Ovary (tissue), 3 donors: ENCODE measurements around the gene SLC1A1.

Source experiments
- EP300 ChIP-seq: sonication (generic); formaldehyde crosslinking; IDR thresholded peaks from one replicate; pipeline ENCODE4 v1.6.1; 2017; ENCODE audit warnings: antibody characterized with exemption
- TF ChIP-seq, protein P1 (sequence below), 3 donors: fragments of 450-650 bp in 2 of 3; fragments of 200-600 bp in 1 of 3; IDR thresholded peaks; one replicate each; pipeline versions ENCODE4 v1.5.1 to v1.8.0; 2016 to 2022; ENCODE audit warnings: antibody characterized with exemption in 3 of 3, mild to moderate bottlenecking in 1 of 3
- donor health status: DM: no; HTN: no; CAD: no.

- TF ChIP-seq EP300, result no peak
- TF ChIP-seq, protein P1, sequence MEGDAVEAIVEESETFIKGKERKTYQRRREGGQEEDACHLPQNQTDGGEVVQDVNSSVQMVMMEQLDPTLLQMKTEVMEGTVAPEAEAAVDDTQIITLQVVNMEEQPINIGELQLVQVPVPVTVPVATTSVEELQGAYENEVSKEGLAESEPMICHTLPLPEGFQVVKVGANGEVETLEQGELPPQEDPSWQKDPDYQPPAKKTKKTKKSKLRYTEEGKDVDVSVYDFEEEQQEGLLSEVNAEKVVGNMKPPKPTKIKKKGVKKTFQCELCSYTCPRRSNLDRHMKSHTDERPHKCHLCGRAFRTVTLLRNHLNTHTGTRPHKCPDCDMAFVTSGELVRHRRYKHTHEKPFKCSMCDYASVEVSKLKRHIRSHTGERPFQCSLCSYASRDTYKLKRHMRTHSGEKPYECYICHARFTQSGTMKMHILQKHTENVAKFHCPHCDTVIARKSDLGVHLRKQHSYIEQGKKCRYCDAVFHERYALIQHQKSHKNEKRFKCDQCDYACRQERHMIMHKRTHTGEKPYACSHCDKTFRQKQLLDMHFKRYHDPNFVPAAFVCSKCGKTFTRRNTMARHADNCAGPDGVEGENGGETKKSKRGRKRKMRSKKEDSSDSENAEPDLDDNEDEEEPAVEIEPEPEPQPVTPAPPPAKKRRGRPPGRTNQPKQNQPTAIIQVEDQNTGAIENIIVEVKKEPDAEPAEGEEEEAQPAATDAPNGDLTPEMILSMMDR (IDR thresholded peaks at IDR 0.05), result no peak
Observed at GRCh38 chr9:4497855-4498254, 7.6 kb downstream of the SLC1A1 start.
